ENCODE data around the gene HIRIP3. TPM values are rescaled to one million over a fixed set of nuclear protein-coding genes. Genes with fewer than 3 reads are reported as not detected.
"Not testable (repeated sequence)": the region's sequence is repeated elsewhere in the genome, so short reads cannot be mapped to it uniquely, and the experiment has no call there.

HIRIP3 gene
- total RNA-seq, 1 experiment from 2014 or later, result 15.0 TPM

GRCh38 chr16:30018731-30019158 lies 23.3 kb upstream of the HIRIP3 start:
- peak; percentile 30 for DNase-seq (ENCODE audit: low spot score)
- in situ Hi-C loops (cut with HindIII; ENCODE audit: low sequenced_read_pairs), result no loop called here

- DNase-seq (ENCODE audit: low spot score); in situ Hi-C loops (cut with HindIII; ENCODE audit: low sequenced_read_pairs): not testable (repeated sequence)
Measured at GRCh38 chr16:30017937-30018336, 22.5 kb upstream of the HIRIP3 start.

- in situ Hi-C loops (cut with HindIII; ENCODE audit: low sequenced_read_pairs), result no loop called here
- no peak for DNase-seq (ENCODE audit: low spot score)
Measured at GRCh38 chr16:30017277-30017656, 21.9 kb upstream of the HIRIP3 start.

- DNase-seq (ENCODE audit: low spot score), result no peak
- in situ Hi-C loops (cut with HindIII; ENCODE audit: low sequenced_read_pairs), result no loop called here
Measured at GRCh38 chr16:30016555-30017276, 21.3 kb upstream of the HIRIP3 start.

- in situ Hi-C loops (cut with HindIII; ENCODE audit: low sequenced_read_pairs); DNase-seq (ENCODE audit: low spot score): not testable (repeated sequence)
Measured at GRCh38 chr16:30015450-30015849, 20.0 kb upstream of the HIRIP3 start.

- in situ Hi-C loops (cut with HindIII; ENCODE audit: low sequenced_read_pairs); DNase-seq (ENCODE audit: low spot score): not testable (repeated sequence)
Measured at GRCh38 chr16:30012598-30012997, 17.2 kb upstream of the HIRIP3 start.

GRCh38 chr16:30011714-30012504 lies 16.5 kb upstream of the HIRIP3 start:
- in situ Hi-C loops (cut with HindIII; ENCODE audit: low sequenced_read_pairs), result no loop called here
- DNase-seq (ENCODE audit: low spot score), result no peak

- in situ Hi-C loops (cut with HindIII; ENCODE audit: low sequenced_read_pairs), result no loop called here
- DNase-seq (ENCODE audit: low spot score), result peak; percentile 56
Measured at GRCh38 chr16:30010844-30011713, 15.7 kb upstream of the HIRIP3 start, which contains the start of gene DOC2A. Gene DOC2A, minus strand, starts transcription at chr16:30011027. Its CDS starts 805 bp downstream, at chr16:30010222.

- in situ Hi-C loops (cut with HindIII; ENCODE audit: low sequenced_read_pairs), result no loop called here
- DNase-seq (ENCODE audit: low spot score), result peak; percentile 29
Measured at GRCh38 chr16:30009990-30010843, 14.8 kb upstream of the HIRIP3 start.

- peak; percentile 41 for DNase-seq (ENCODE audit: low spot score)
- in situ Hi-C loops (cut with HindIII; ENCODE audit: low sequenced_read_pairs), result no loop called here
Measured at GRCh38 chr16:30009085-30009862, 13.9 kb upstream of the HIRIP3 start.

- in situ Hi-C loops (cut with HindIII; ENCODE audit: low sequenced_read_pairs), result no loop called here
- DNase-seq (ENCODE audit: low spot score), result no peak
Measured at GRCh38 chr16:30007378-30007895, 12.0 kb upstream of the HIRIP3 start.

- DNase-seq (ENCODE audit: low spot score), result no peak
- in situ Hi-C loops (cut with HindIII; ENCODE audit: low sequenced_read_pairs), result no loop called here
Measured at GRCh38 chr16:30006659-30007377, 11.4 kb upstream of the HIRIP3 start.

GRCh38 chr16:30006095-30006473 lies 10.7 kb upstream of the HIRIP3 start:
- in situ Hi-C loops (cut with HindIII; ENCODE audit: low sequenced_read_pairs), result no loop called here
- DNase-seq (ENCODE audit: low spot score), result no peak

- DNase-seq (ENCODE audit: low spot score), result peak; percentile 34
- in situ Hi-C loops (cut with HindIII; ENCODE audit: low sequenced_read_pairs), result no loop called here
Measured at GRCh38 chr16:30005341-30006094, 10.1 kb upstream of the HIRIP3 start.

- in situ Hi-C loops (cut with HindIII; ENCODE audit: low sequenced_read_pairs), result no loop called here
- DNase-seq (ENCODE audit: low spot score), result peak; percentile 41
Measured at GRCh38 chr16:30004811-30005242, 9.4 kb upstream of the HIRIP3 start.

- peak; percentile 47 for DNase-seq (ENCODE audit: low spot score)
- in situ Hi-C loops (cut with HindIII; ENCODE audit: low sequenced_read_pairs), result no loop called here
Measured at GRCh38 chr16:30004424-30004776, 9.0 kb upstream of the HIRIP3 start.
